HepG2 (cell line): ENCODE results near the gene ST3GAL5. TPM values are rescaled to one million over a fixed set of nuclear protein-coding genes. Genes with fewer than 3 reads are reported as not detected.

Experiments
- CREM ChIP-seq, 2 experiments: sonication (generic) in 1 of 2; formaldehyde crosslinking in 1 of 2; IDR thresholded peaks; 2 replicates each; pipeline versions ENCODE4 v1.4.0 to v1.6.1; 2016 to 2020; ENCODE audit warnings: antibody characterized with exemption in 1 of 2, mild to moderate bottlenecking in 1 of 2, missing genetic modification reagents in 1 of 2
- GATAD1 ChIP-seq: IDR thresholded peaks from 2 replicates; pipeline ENCODE4 v1.6.1; 2016; ENCODE audit warnings: missing genetic modification reagents, missing compliant biosample characterization
- HCFC1 ChIP-seq: fragments of 150-350 bp; IDR thresholded peaks from 2 replicates; pipeline ENCODE4 v1.6.1; 2014; ENCODE audit warnings: low read depth, low read length
- KDM2A ChIP-seq: sonication (generic); formaldehyde crosslinking; IDR thresholded peaks from 2 replicates; pipeline ENCODE4 v1.4.0; 2020; ENCODE audit warnings: low read depth, missing genetic modification reagents, borderline replicate concordance
- MXD4 ChIP-seq: IDR thresholded peaks from 2 replicates; pipeline ENCODE4 v1.6.1; 2016; ENCODE audit warnings: mild to moderate bottlenecking, missing biosample characterization, missing genetic modification reagents
- NCOA1 ChIP-seq: sonication (generic); formaldehyde crosslinking; IDR thresholded peaks from 2 replicates; pipeline ENCODE4 v1.9.0; 2021; ENCODE audit warnings: missing genetic modification reagents
- NFKB2 ChIP-seq: sonication (generic); formaldehyde crosslinking; IDR thresholded peaks from 2 replicates; pipeline ENCODE4 v1.4.0; 2020; ENCODE audit warnings: missing genetic modification reagents, borderline replicate concordance
- RAD51 ChIP-seq: fragments of 450-650 bp; IDR thresholded peaks from 2 replicates; pipeline ENCODE4 v1.6.1; 2016; ENCODE audit warnings: borderline replicate concordance
- SALL2 ChIP-seq: sonication (generic); formaldehyde crosslinking; IDR thresholded peaks from 2 replicates; pipeline ENCODE4 v1.8.1; 2023; ENCODE audit warnings: mild to moderate bottlenecking, missing genetic modification reagents, inconsistent platforms
- SYNCRIP ChIP-seq: fragments of 200-400 bp; formaldehyde crosslinking; IDR thresholded peaks from 2 replicates; pipeline ENCODE4 v1.6.1; 2018; ENCODE audit warnings: mild to moderate bottlenecking, low read depth, low read length; ENCODE audit not compliant: insufficient read depth
- TP53 ChIP-seq: sonication (generic); formaldehyde crosslinking; conservative IDR thresholded peaks from 2 replicates; pipeline ENCODE4 v1.4.0; 2020; ENCODE audit warnings: missing genetic modification reagents
- WIZ ChIP-seq: sonication (generic); formaldehyde crosslinking; IDR thresholded peaks from 2 replicates; pipeline ENCODE4 v1.5.1; 2020; ENCODE audit warnings: mild to moderate bottlenecking, missing genetic modification reagents
- ZFYVE20 ChIP-seq: sonication (generic); formaldehyde crosslinking; IDR thresholded peaks from 2 replicates; pipeline ENCODE4 v1.8.0; 2023; ENCODE audit warnings: low read depth, mild to moderate bottlenecking, moderate library complexity, missing genetic modification reagents, borderline replicate concordance
- ZNF335 ChIP-seq: sonication (generic); formaldehyde crosslinking; IDR thresholded peaks from 2 replicates; pipeline ENCODE4 v1.4.0; 2020; ENCODE audit warnings: missing genetic modification reagents
- ZNF354B ChIP-seq: sonication (generic); formaldehyde crosslinking; IDR thresholded peaks from 2 replicates; pipeline ENCODE4 v1.8.0; 2022; ENCODE audit warnings: mild to moderate bottlenecking, missing genetic modification reagents
- ZNF496 ChIP-seq: sonication (generic); formaldehyde crosslinking; IDR thresholded peaks from 2 replicates; pipeline ENCODE4 v1.8.1; 2023; ENCODE audit warnings: mild to moderate bottlenecking, moderate library complexity, missing genetic modification reagents; ENCODE audit not compliant: insufficient replicate concordance
- ZNF644 ChIP-seq: IDR thresholded peaks from 2 replicates; pipeline ENCODE4 v1.6.1; 2016; ENCODE audit warnings: low read depth
- polyA plus RNA-seq, 8 experiments: library from polyadenylated mRNA; depleted of rRNA in 3 of 8; stranded (reverse) in 7 of 8; unstranded in 1 of 8; fragments of >200 nt; fragmentation: Illumina TruSeq in 4 of 8; extraction: Trizol in 4 of 8; gene quantifications; 2 replicates each; pipeline versions ENCODE4 v1.2.1 to v1.2.3, GENCODE V29; 2011 to 2016; ENCODE audit warnings: low read depth in 4 of 8, missing spikeins in 1 of 8, mixed read lengths in 1 of 8; ENCODE audit not compliant: insufficient read depth in 1 of 8
- total RNA-seq, 5 experiments: library from RNA; depleted of rRNA; stranded (reverse); fragments of >200 nt; fragmentation: Illumina TruSeq; extraction: Trizol; gene quantifications; 2 replicates each; pipeline ENCODE4 v1.2.3, GENCODE V29; 2016; ENCODE audit warnings: low read depth in 1 of 5
- TF ChIP-seq, protein P1 (sequence below): sonication (generic); formaldehyde crosslinking; IDR thresholded peaks from 2 replicates; pipeline ENCODE4 v1.8.0; 2022; ENCODE audit warnings: mild to moderate bottlenecking, missing genetic modification reagents
- TF ChIP-seq, protein P2 (sequence below): sonication (generic); formaldehyde crosslinking; IDR thresholded peaks from 2 replicates; pipeline ENCODE4 v1.5.0; 2020; ENCODE audit warnings: mild to moderate bottlenecking, missing genetic modification reagents
- TF ChIP-seq, protein P3 (sequence below): sonication (generic); formaldehyde crosslinking; IDR thresholded peaks from 2 replicates; pipeline ENCODE4 v1.8.0; 2022; ENCODE audit warnings: mild to moderate bottlenecking, missing genetic modification reagents, moderate library complexity
- TF ChIP-seq, protein P4 (sequence below): sonication (generic); formaldehyde crosslinking; conservative IDR thresholded peaks from 2 replicates; pipeline ENCODE4 v1.8.0; 2022; ENCODE audit warnings: mild to moderate bottlenecking, moderate library complexity, missing genetic modification reagents
- TF ChIP-seq, protein P5 (sequence below): sonication (generic); formaldehyde crosslinking; IDR thresholded peaks from 2 replicates; pipeline ENCODE4 v1.8.1; 2023; ENCODE audit warnings: missing genetic modification reagents, inconsistent platforms, borderline replicate concordance

Gene ST3GAL5
- total and polyA plus RNA-seq, 2 of the 13 experiments (the other 11 are each of a cell fraction or from before 2014, with no cell fraction given) = 1.3 to 2.0 TPM

DNA sequence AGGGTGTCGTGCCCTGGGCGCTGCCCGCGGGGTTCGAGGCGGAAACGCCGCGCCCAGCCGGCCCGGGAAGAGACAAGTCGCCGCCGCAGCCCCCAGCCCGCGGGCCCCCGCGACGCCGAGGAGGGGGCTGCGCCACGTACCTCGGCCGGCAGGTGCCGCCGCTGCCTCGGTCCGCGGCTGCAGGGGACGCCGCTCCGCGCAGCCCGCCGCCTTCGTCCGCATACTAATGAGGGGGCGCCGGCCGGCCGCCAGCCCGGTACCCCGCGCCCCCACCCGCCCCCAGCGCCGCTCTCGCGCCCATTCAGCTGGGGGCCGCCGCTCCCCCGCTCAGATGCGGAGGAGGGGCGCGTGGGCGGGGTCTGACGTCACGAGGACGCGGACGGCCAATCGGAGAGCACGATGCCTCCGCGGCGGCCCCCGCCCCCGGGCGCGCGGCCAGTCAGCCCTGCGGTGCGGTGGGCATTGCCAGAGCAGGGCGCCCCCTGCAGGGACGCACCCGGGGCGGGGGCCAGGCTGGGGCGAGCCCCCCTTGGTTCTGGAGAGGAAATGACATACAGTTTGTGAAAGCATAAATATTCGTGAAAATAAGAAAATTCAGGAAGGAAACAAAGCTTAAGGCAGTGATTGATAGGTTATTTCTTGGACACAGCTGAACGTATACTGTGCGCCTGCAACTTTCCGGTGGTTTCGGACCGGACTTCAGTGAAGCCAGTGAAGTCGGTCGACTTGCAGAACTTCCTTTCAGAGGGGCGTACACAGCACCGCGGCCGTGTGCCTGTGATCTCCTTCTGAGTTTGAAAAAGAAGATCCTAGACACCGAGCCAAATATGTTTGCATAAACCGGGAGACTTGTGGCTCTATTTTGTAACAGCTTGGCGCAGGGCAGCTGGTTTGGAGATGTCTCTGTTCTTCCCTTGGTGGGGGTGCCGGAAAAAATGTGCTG lies at the start of gene ST3GAL5 (continued):
- TF ChIP-seq ZNF496 = no peak
- TF ChIP-seq, protein P1, sequence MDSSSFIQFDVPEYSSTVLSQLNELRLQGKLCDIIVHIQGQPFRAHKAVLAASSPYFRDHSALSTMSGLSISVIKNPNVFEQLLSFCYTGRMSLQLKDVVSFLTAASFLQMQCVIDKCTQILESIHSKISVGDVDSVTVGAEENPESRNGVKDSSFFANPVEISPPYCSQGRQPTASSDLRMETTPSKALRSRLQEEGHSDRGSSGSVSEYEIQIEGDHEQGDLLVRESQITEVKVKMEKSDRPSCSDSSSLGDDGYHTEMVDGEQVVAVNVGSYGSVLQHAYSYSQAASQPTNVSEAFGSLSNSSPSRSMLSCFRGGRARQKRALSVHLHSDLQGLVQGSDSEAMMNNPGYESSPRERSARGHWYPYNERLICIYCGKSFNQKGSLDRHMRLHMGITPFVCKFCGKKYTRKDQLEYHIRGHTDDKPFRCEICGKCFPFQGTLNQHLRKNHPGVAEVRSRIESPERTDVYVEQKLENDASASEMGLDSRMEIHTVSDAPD (CRISPR knock-in tag) = no peak
- TF ChIP-seq NCOA1 = no peak
- no peak for TF ChIP-seq ZFYVE20 (CRISPR knock-in tag)
- no peak for TF ChIP-seq ZNF335
- TF ChIP-seq CREM (IDR thresholded peaks at IDR 0.05) = no peak
- 0 out of 2 replicates have a peak, but pooled peaks have one; percentile 7 for TF ChIP-seq CREM (CRISPR knock-in tag; IDR thresholded peaks at IDR 0.05)
- peak; percentile 79 for TF ChIP-seq KDM2A (CRISPR knock-in tag)
- no peak for TF ChIP-seq SYNCRIP
- TF ChIP-seq RAD51 = no peak
- no peak for TF ChIP-seq ZNF644 (CRISPR knock-in tag)
- peak; percentile 31; the same call in 1 of the 2 replicates for TF ChIP-seq MXD4 (CRISPR knock-in tag)
- TF ChIP-seq, protein P2, sequence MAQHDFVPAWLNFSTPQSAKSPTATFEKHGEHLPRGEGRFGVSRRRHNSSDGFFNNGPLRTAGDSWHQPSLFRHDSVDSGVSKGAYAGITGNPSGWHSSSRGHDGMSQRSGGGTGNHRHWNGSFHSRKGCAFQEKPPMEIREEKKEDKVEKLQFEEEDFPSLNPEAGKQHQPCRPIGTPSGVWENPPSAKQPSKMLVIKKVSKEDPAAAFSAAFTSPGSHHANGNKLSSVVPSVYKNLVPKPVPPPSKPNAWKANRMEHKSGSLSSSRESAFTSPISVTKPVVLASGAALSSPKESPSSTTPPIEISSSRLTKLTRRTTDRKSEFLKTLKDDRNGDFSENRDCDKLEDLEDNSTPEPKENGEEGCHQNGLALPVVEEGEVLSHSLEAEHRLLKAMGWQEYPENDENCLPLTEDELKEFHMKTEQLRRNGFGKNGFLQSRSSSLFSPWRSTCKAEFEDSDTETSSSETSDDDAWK = no peak
- TF ChIP-seq, protein P3, sequence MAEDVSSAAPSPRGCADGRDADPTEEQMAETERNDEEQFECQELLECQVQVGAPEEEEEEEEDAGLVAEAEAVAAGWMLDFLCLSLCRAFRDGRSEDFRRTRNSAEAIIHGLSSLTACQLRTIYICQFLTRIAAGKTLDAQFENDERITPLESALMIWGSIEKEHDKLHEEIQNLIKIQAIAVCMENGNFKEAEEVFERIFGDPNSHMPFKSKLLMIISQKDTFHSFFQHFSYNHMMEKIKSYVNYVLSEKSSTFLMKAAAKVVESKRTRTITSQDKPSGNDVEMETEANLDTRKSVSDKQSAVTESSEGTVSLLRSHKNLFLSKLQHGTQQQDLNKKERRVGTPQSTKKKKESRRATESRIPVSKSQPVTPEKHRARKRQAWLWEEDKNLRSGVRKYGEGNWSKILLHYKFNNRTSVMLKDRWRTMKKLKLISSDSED (CRISPR knock-in tag) = 0 out of 2 replicates have a peak, but pooled peaks have one; percentile 14
- no peak for TF ChIP-seq WIZ (CRISPR knock-in tag)
- TF ChIP-seq TP53 (CRISPR knock-in tag) = no peak
- TF ChIP-seq NFKB2 = peak; percentile 74; the same call in 1 of the 2 replicates
- peak; percentile 56; the same call in 1 of the 2 replicates for TF ChIP-seq SALL2 (CRISPR knock-in tag)
- TF ChIP-seq GATAD1 = no peak
- TF ChIP-seq, protein P4, sequence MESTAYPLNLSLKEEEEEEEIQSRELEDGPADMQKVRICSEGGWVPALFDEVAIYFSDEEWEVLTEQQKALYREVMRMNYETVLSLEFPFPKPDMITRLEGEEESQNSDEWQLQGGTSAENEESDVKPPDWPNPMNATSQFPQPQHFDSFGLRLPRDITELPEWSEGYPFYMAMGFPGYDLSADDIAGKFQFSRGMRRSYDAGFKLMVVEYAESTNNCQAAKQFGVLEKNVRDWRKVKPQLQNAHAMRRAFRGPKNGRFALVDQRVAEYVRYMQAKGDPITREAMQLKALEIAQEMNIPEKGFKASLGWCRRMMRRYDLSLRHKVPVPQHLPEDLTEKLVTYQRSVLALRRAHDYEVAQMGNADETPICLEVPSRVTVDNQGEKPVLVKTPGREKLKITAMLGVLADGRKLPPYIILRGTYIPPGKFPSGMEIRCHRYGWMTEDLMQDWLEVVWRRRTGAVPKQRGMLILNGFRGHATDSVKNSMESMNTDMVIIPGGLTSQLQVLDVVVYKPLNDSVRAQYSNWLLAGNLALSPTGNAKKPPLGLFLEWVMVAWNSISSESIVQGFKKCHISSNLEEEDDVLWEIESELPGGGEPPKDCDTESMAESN = 0 out of 2 replicates have a peak, but pooled peaks have one; percentile 46
- TF ChIP-seq ZNF354B (CRISPR knock-in tag) = no peak
- TF ChIP-seq HCFC1 = 0 out of 2 replicates have a peak, but pooled peaks have one; percentile 6
- TF ChIP-seq, protein P5, sequence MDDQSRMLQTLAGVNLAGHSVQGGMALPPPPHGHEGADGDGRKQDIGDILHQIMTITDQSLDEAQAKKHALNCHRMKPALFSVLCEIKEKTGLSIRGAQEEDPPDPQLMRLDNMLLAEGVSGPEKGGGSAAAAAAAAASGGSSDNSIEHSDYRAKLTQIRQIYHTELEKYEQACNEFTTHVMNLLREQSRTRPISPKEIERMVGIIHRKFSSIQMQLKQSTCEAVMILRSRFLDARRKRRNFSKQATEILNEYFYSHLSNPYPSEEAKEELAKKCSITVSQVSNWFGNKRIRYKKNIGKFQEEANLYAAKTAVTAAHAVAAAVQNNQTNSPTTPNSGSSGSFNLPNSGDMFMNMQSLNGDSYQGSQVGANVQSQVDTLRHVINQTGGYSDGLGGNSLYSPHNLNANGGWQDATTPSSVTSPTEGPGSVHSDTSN (CRISPR knock-in tag) = no peak; the same call in 1 of the 2 replicates
